ENCODE measurements around the gene PFKFB2. TPM values are rescaled to one million over a fixed set of nuclear protein-coding genes. Genes with fewer than 3 reads are reported as not detected.
"Not testable (repeated sequence)": the region's sequence is repeated elsewhere in the genome, so short reads cannot be mapped to it uniquely, and the experiment has no call there.

Gene PFKFB2
- total RNA-seq, 1 donor from 2014 or later: 10.0 TPM

DNA sequence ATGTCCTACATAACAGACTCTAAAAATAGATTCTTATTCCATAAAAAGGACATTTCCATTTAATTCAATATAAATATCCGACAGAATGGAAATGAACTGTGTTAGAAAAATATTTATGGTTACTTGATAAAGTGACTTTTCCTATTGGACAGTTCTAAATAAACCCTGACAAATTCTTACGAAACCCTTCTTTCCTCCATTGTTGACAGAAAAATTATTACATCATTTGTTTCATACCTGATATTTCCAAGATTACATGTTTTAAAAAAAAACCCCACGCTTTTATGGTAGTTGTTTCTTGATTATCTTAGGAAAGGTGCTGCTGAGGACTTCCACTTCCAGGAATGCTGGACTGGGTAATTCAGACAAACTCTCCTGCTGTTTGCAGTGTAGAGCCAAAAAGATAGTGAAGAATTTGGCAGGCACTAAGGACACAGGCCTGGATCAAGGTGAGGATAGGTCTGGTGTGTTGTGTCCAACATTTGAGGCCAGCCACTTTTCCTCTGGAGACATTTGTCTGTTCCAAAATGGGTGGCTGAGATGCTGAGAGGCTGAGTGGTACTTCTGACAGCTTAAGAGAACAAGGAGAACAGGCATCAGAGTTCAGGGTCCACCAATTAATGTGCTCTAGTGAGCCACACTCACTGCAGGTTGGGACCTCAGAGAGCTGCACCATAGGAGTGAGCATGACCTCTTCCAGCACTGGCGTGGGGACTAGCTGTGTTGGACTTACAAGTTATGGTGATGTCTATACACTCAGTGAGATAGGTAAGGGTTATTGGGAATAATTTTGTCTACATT is 13.5 kb upstream of the PFKFB2 start:
- Mint-ChIP-seq H3K27me3 (ENCODE audit: insufficient read depth, low read depth) (no peaks in the 10 kb centered on the region), H3K4me1 (no peaks in the 10 kb centered on the region), H3K36me3 (peaks cover 5% of the 10 kb centered on the region), H3K4me3 (no peak overlapping the region), H3K9me3 (peaks cover 1% of the 10 kb centered on the region), H3K27ac (no peak overlapping the region)
- no peak overlapping the region for H3K4me3 ChIP-seq
- H3K4me1 ChIP-seq: no peaks in the 10 kb centered on the region
- no peak for DNase-seq (ENCODE audit: low spot score)
- TF ChIP-seq EZH2phosphoT487 (IDR thresholded peaks at IDR 0.05): no peak
- TF ChIP-seq, protein P1, sequence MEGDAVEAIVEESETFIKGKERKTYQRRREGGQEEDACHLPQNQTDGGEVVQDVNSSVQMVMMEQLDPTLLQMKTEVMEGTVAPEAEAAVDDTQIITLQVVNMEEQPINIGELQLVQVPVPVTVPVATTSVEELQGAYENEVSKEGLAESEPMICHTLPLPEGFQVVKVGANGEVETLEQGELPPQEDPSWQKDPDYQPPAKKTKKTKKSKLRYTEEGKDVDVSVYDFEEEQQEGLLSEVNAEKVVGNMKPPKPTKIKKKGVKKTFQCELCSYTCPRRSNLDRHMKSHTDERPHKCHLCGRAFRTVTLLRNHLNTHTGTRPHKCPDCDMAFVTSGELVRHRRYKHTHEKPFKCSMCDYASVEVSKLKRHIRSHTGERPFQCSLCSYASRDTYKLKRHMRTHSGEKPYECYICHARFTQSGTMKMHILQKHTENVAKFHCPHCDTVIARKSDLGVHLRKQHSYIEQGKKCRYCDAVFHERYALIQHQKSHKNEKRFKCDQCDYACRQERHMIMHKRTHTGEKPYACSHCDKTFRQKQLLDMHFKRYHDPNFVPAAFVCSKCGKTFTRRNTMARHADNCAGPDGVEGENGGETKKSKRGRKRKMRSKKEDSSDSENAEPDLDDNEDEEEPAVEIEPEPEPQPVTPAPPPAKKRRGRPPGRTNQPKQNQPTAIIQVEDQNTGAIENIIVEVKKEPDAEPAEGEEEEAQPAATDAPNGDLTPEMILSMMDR (IDR thresholded peaks at IDR 0.05): no peak
- H3F3A ChIP-seq (ENCODE audit: low read depth): no peaks in the 10 kb centered on the region
- H3K27me3 ChIP-seq: peaks cover 6% of the 10 kb centered on the region
- no peak overlapping the region for H3K27ac ChIP-seq
- H3K36me3 ChIP-seq: no peaks in the 10 kb centered on the region
- no peak overlapping the region for H3K9ac ChIP-seq
- no peak overlapping the region for H2AFZ ChIP-seq (replicated peaks)
- no peaks in the 10 kb centered on the region for H3K79me2 ChIP-seq (ENCODE audit: low read depth)
- peaks cover 3% of the 10 kb centered on the region for H4K20me1 ChIP-seq (ENCODE audit: low read depth)
- H3K9me3 ChIP-seq (ENCODE audit: low read depth): no peaks in the 10 kb centered on the region
- H3K4me2 ChIP-seq: no peak overlapping the region

- peaks cover 1% of the 10 kb centered on the region for H3K9me3 Mint-ChIP-seq
- H3K9ac ChIP-seq: no peak overlapping the region
- H3K4me3 Mint-ChIP-seq: no peak overlapping the region
- no peak overlapping the region for H3K27ac ChIP-seq
- peaks cover 8% of the 10 kb centered on the region for H3K36me3 Mint-ChIP-seq
- no peaks in the 10 kb centered on the region for H3K36me3 ChIP-seq
- no peaks in the 10 kb centered on the region for H3K9me3 ChIP-seq (ENCODE audit: low read depth)
- H3F3A ChIP-seq (ENCODE audit: low read depth): no peaks in the 10 kb centered on the region
- H3K27ac Mint-ChIP-seq: no peak overlapping the region
- no peak overlapping the region for H2AFZ ChIP-seq (replicated peaks)
- no peak for DNase-seq (ENCODE audit: low spot score)
- no peak overlapping the region for H3K4me3 ChIP-seq
- H3K4me1 Mint-ChIP-seq: no peaks in the 10 kb centered on the region
- TF ChIP-seq, protein P1 (IDR thresholded peaks at IDR 0.05): no peak
- TF ChIP-seq EZH2 (IDR thresholded peaks at IDR 0.05) (no peak), EZH2phosphoT487 (IDR thresholded peaks at IDR 0.05) (no peak)
- H3K27me3 ChIP-seq: peaks cover 6% of the 10 kb centered on the region
- no peaks in the 10 kb centered on the region for H3K27me3 Mint-ChIP-seq (ENCODE audit: insufficient read depth, low read depth)
- no peak overlapping the region for H3K4me2 ChIP-seq
- no peaks in the 10 kb centered on the region for H3K4me1 ChIP-seq
- peaks cover under 1% of the 10 kb centered on the region for H3K79me2 ChIP-seq (ENCODE audit: low read depth)
- H4K20me1 ChIP-seq (ENCODE audit: low read depth): peaks cover 3% of the 10 kb centered on the region
Observed at GRCh38 chr1:207040181-207040533, 12.9 kb upstream of the PFKFB2 start.

GRCh38 chr1:207041397-207041796 is 11.7 kb upstream of the PFKFB2 start:
- not testable (repeated sequence) for H3K4me3 ChIP-seq; H3K27me3 Mint-ChIP-seq (ENCODE audit: insufficient read depth, low read depth); H3K4me1 Mint-ChIP-seq; H3K27me3 ChIP-seq; DNase-seq (ENCODE audit: low spot score); H3K4me2 ChIP-seq; H3K4me3 Mint-ChIP-seq; H3K36me3 ChIP-seq; H3K4me1 ChIP-seq; H3K9me3 ChIP-seq (ENCODE audit: low read depth); H3K27ac Mint-ChIP-seq; H3K9ac ChIP-seq; H3K27ac ChIP-seq; H3F3A ChIP-seq (ENCODE audit: low read depth); H2AFZ ChIP-seq (replicated peaks); H3K9me3 Mint-ChIP-seq
- Histone ChIP-seq H4K20me1 (ENCODE audit: low read depth) (peaks cover 15% of the 10 kb centered on the region), H3K79me2 (ENCODE audit: low read depth) (peaks cover 13% of the 10 kb centered on the region)
- H3K36me3 Mint-ChIP-seq: peaks cover 10% of the 10 kb centered on the region

- peaks cover 22% of the 10 kb centered on the region for H3K4me1 Mint-ChIP-seq
- H3K9me3 Mint-ChIP-seq: peaks cover 1% of the 10 kb centered on the region
- H3K27me3 ChIP-seq: no peaks in the 10 kb centered on the region
- no peak overlapping the region for H2AFZ ChIP-seq (replicated peaks)
- no peak overlapping the region for H3K4me2 ChIP-seq
- H3K9me3 ChIP-seq (ENCODE audit: low read depth): no peaks in the 10 kb centered on the region
- no peaks in the 10 kb centered on the region for H3K27me3 Mint-ChIP-seq (ENCODE audit: insufficient read depth, low read depth)
- peaks cover 20% of the 10 kb centered on the region for H3K4me1 ChIP-seq
- H3K79me2 ChIP-seq (ENCODE audit: low read depth): peaks cover 54% of the 10 kb centered on the region
- H3F3A ChIP-seq (ENCODE audit: low read depth): peaks cover 5% of the 10 kb centered on the region
- DNase-seq (ENCODE audit: low spot score): no peak
- TF ChIP-seq EZH2 (IDR thresholded peaks at IDR 0.05) (no peak), EZH2phosphoT487 (IDR thresholded peaks at IDR 0.05) (no peak)
- TF ChIP-seq, protein P1 (IDR thresholded peaks at IDR 0.05): no peak
- no peaks in the 10 kb centered on the region for H3K36me3 ChIP-seq
- no peak overlapping the region for H3K27ac ChIP-seq
- H4K20me1 ChIP-seq (ENCODE audit: low read depth): peaks cover 42% of the 10 kb centered on the region
- H3K36me3 Mint-ChIP-seq: peaks cover 21% of the 10 kb centered on the region
- H3K27ac Mint-ChIP-seq: no peak overlapping the region
- no peak overlapping the region for H3K4me3 ChIP-seq
- H3K4me3 Mint-ChIP-seq: no peak overlapping the region
- H3K9ac ChIP-seq: no peak overlapping the region
Observed at GRCh38 chr1:207045453-207045852, 7.6 kb upstream of the PFKFB2 start.

Measured in neural progenitor cell (in vitro differentiated cells).